Stomach (tissue), 9 donors: ENCODE data around the gene C4orf36. TPM values are rescaled to one million over a fixed set of nuclear protein-coding genes. Genes with fewer than 3 reads are reported as not detected.

ENCODE experiments used
- DNase-seq, 2 donors: peaks; one replicate each; pipeline versions ENCODE4 v3.0.0 to v3.0.0-alpha.2; 2013 to 2019
- H3K27ac ChIP-seq, 5 donors: fragments of 200-600 bp in 4 of 5; sonication (generic) in 4 of 5; one replicate each; pipeline ENCODE4 v1.5.1; 2013 to 2019; ENCODE audit warnings: mild to moderate bottlenecking in 1 of 5, moderate library complexity in 1 of 5
- H3K27me3 ChIP-seq, 3 donors: fragments of 200-600 bp; sonication (generic); one replicate each; pipeline ENCODE4 v1.5.1; 2017 to 2019; ENCODE audit warnings: mixed run types in 1 of 3
- H3K36me3 ChIP-seq, 4 donors: fragments of 200-600 bp; sonication (generic); 1 replicate in 3 of 4; 2 replicates in 1 of 4; pipeline ENCODE4 v1.5.1; 2016 to 2019
- H3K4me1 ChIP-seq, 4 donors: fragments of 200-600 bp; sonication (generic); one replicate each; pipeline ENCODE4 v1.5.1; 2016 to 2019
- H3K4me3 ChIP-seq, 4 donors: fragments of 200-600 bp; sonication (generic) in 3 of 4; one replicate each; pipeline ENCODE4 v1.5.1; 2016 to 2019; ENCODE audit warnings: mild to moderate bottlenecking in 1 of 4
- H3K9me3 ChIP-seq, 4 donors: fragments of 200-600 bp; sonication (generic); one replicate each; pipeline ENCODE4 v1.5.1; 2016 to 2019
- CTCF ChIP-seq, 7 experiments: fragments of 450-650 bp in 4 of 7; fragments of 200-600 bp in 3 of 7; sonication (generic) in 3 of 7; IDR thresholded peaks; one replicate each; pipeline ENCODE4 v1.5.1; 2016 to 2019; ENCODE audit warnings: antibody characterized with exemption in 7 of 7, control low read depth in 2 of 7, mild to moderate bottlenecking in 1 of 7
- EP300 ChIP-seq: sonication (generic); formaldehyde crosslinking; IDR thresholded peaks from one replicate; pipeline ENCODE4 v1.6.1; 2017; ENCODE audit warnings: antibody characterized with exemption
- POLR2A ChIP-seq, 4 donors: fragments of 450-650 bp; IDR thresholded peaks; one replicate each; pipeline ENCODE4 v1.6.1; 2016; ENCODE audit warnings: antibody characterized with exemption in 4 of 4, control low read depth in 2 of 4, mild to moderate bottlenecking in 1 of 4, moderate library complexity in 1 of 4
- POLR2AphosphoS5 ChIP-seq, 3 donors: sonication (generic); formaldehyde crosslinking; IDR thresholded peaks; one replicate each; pipeline ENCODE4 v1.6.1; 2016; ENCODE audit warnings: antibody characterized with exemption in 3 of 3
- WGBS, 5 donors: extraction: QIAGEN DNeasy Blood & Tissue Kit in 3 of 5; methylation state at CpG; one replicate each; pipeline versions ENCODE4 v1.1.5 to v1.1.7; 2013 to 2018; 5-methylcytosine and 5-hydroxymethylcytosine counted together
- intact Hi-C: fragments of 100-400 bp; cut with DNase I; formaldehyde crosslinking; loops from one replicate; pipeline ENCODE4 v1.15.1; 2023; ENCODE audit warnings: low total_unique reads
- polyA plus RNA-seq, 3 donors: library from polyadenylated mRNA; stranded (reverse); fragments of 200-250 nt; gene quantifications; one replicate each; pipeline ENCODE4 v1.2.3, GENCODE V29; 2013
- total RNA-seq, 5 donors: library from RNA; depleted of rRNA; stranded (reverse); fragments of >200 nt; gene quantifications; one replicate each; pipeline versions ENCODE4 v1.1.0 to v1.2.3, GENCODE V29; 2014 to 2016
- donor health status: healthy with polysubstance abuse.
- donor health status: Bipolar disorder and iron deficiency.
- donor health status: healthy.

Gene C4orf36
- total and polyA plus RNA-seq, 8 donors: 1.7 to 3.1 TPM; not detected in 6

- H3K9me3 ChIP-seq: no peaks in the 10 kb centered on the region
- peaks cover 0 to 23% (median 17%) of the 10 kb centered on the region in 4 donors for H3K4me1 ChIP-seq
- no peak for TF ChIP-seq EP300
- TF ChIP-seq POLR2AphosphoS5 (IDR thresholded peaks at IDR 0.05): no peak
- no peak for TF ChIP-seq CTCF (IDR thresholded peaks at IDR 0.05)
- no peak for TF ChIP-seq POLR2A (IDR thresholded peaks at IDR 0.05)
- H3K36me3 ChIP-seq: no peaks in the 10 kb centered on the region
- intact Hi-C loops: no loop called here
- H3K4me3 ChIP-seq: peak overlapping the region in 1 of 4 donors; percentile 78
- DNase-seq: no peak
- peak overlapping the region in 1 of 5 donors; percentile 85 for H3K27ac ChIP-seq
- 76 to 92% (median 83%) methylated on average over 19 of the region's 19 CpGs for WGBS, 5 donors
- H3K27me3 ChIP-seq: peaks cover 0 to 6% (median 0%) of the 10 kb centered on the region in 3 donors
Measured at GRCh38 chr4:86893136-86893535, 914 bp upstream of the C4orf36 start.

- WGBS, 5 donors: 6 to 18% (median 8%) methylated on average over 11 to 13 of the region's 13 CpGs
- Histone ChIP-seq H3K4me3 (peak overlapping the region; percentile 68 to 82 (median 78)), H3K36me3 (no peaks in the 10 kb centered on the region), H3K27ac (peak overlapping the region; percentile 63 to 85 (median 77)), H3K27me3 (peaks cover 0 to 6% (median 0%) of the 10 kb centered on the region in 3 donors), H3K9me3 (no peaks in the 10 kb centered on the region), H3K4me1 (peaks cover 0 to 23% (median 17%) of the 10 kb centered on the region in 4 donors)
- TF ChIP-seq CTCF (IDR thresholded peaks at IDR 0.05) (no peak), POLR2AphosphoS5 (IDR thresholded peaks at IDR 0.05) (no peak), EP300 (no peak), POLR2A (IDR thresholded peaks at IDR 0.05) (no peak)
- DNase-seq: no peak
- intact Hi-C loops: no loop called here
Measured at GRCh38 chr4:86892636-86892960, 376 bp upstream of the C4orf36 start.

GRCh38 chr4:86890790-86891189 is 1.4 kb downstream of the C4orf36 start:
- WGBS, 5 donors: 49 to 64% (median 55%) methylated on average over 7 of the region's 7 CpGs
- Histone ChIP-seq H3K9me3 (no peaks in the 10 kb centered on the region), H3K36me3 (no peaks in the 10 kb centered on the region), H3K4me1 (peaks cover 0 to 23% (median 17%) of the 10 kb centered on the region in 4 donors), H3K27ac (no peak overlapping the region), H3K4me3 (no peak overlapping the region), H3K27me3 (peaks cover 0 to 6% (median 0%) of the 10 kb centered on the region in 3 donors)
- no peak for TF ChIP-seq POLR2AphosphoS5 (IDR thresholded peaks at IDR 0.05)
- no peak for TF ChIP-seq POLR2A (IDR thresholded peaks at IDR 0.05)
- TF ChIP-seq EP300: no peak
- no peak for TF ChIP-seq CTCF (IDR thresholded peaks at IDR 0.05)
- intact Hi-C loops: no loop called here
- DNase-seq: no peak

- intact Hi-C loops: no loop called here
- no peak for DNase-seq
- no peaks in the 10 kb centered on the region for H3K27me3 ChIP-seq
- H3K36me3 ChIP-seq: no peaks in the 10 kb centered on the region
- no peak overlapping the region for H3K27ac ChIP-seq
- no peak overlapping the region for H3K4me3 ChIP-seq
- peaks cover 2 to 24% (median 15%) of the 10 kb centered on the region in 4 donors for H3K9me3 ChIP-seq
- no peaks in the 10 kb centered on the region for H3K4me1 ChIP-seq
- TF ChIP-seq POLR2A (IDR thresholded peaks at IDR 0.05): no peak
- no peak for TF ChIP-seq EP300
- TF ChIP-seq CTCF (IDR thresholded peaks at IDR 0.05): no peak
- no peak for TF ChIP-seq POLR2AphosphoS5 (IDR thresholded peaks at IDR 0.05)
- 45 to 91% (median 63%) methylated on average over 1 of the region's 1 CpG for WGBS, 5 donors
Measured at GRCh38 chr4:86879641-86880040, 12.6 kb downstream of the C4orf36 start.
